ENCODE measurements around the gene MAPK14.

The MAPK14 gene

DNA sequence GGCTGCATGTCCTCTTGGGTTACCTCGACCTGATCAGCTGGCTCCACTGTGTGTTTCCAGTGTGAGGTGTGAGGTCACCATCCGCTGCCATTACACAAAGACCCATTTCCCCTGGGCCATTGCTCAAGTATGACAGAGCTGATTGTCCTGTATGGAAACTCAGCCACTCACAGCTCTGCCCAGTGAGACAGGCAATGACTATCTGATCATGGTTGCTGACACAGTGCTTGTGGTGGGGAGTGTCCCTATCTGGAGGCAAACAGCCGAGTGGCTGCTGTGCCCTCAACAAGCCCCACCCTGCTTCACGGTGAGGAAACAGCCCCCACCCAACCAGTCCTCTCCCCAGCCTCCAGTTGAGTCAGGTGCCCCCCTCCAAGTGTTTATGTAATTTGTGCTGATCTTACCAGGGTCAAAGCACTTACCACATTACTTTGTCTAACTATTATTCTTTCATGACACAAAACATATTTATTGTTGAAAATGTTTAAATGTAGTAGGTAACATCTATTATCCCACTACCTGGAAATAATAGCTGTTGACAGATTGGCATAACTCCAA, 91.0 kb downstream of the MAPK14 start:
- Histone ChIP-seq H3K9me3 (ENCODE audit: control insufficient read depth, insufficient read depth, low read length) (no peaks in the 10 kb centered on the region), H3K4me3 (ENCODE audit: low read length) (no peak overlapping the region), H3K4me2 (ENCODE audit: low read length) (0 out of 2 replicates have a peak overlapping the region, but pooled peaks have one; percentile 9), H3K27ac (ENCODE audit: low read depth, low read length) (no peak overlapping the region), H3F3A (ENCODE audit: control insufficient read depth, insufficient read depth) (peaks cover 27% of the 10 kb centered on the region), H3K79me2 (ENCODE audit: control insufficient read depth, low read length) (no peaks in the 10 kb centered on the region), H3K27me3 (ENCODE audit: control insufficient read depth, low read length) (no peaks in the 10 kb centered on the region), H3K9me2 (replicated peaks; ENCODE audit: control insufficient read depth, low read length) (no peaks in the 10 kb centered on the region), H3K36me3 (ENCODE audit: control insufficient read depth, low read length) (no peaks in the 10 kb centered on the region), H3K4me1 (ENCODE audit: control insufficient read depth, low read length) (peaks cover 100% of the 10 kb centered on the region), H4K20me1 (ENCODE audit: control insufficient read depth, insufficient read depth, low read depth, low read length) (no peaks in the 10 kb centered on the region)
- TF ChIP-seq EZH2phosphoT487 (IDR thresholded peaks at IDR 0.05; ENCODE audit: borderline replicate concordance, low read length) = no peak
- TF ChIP-seq, protein P1, sequence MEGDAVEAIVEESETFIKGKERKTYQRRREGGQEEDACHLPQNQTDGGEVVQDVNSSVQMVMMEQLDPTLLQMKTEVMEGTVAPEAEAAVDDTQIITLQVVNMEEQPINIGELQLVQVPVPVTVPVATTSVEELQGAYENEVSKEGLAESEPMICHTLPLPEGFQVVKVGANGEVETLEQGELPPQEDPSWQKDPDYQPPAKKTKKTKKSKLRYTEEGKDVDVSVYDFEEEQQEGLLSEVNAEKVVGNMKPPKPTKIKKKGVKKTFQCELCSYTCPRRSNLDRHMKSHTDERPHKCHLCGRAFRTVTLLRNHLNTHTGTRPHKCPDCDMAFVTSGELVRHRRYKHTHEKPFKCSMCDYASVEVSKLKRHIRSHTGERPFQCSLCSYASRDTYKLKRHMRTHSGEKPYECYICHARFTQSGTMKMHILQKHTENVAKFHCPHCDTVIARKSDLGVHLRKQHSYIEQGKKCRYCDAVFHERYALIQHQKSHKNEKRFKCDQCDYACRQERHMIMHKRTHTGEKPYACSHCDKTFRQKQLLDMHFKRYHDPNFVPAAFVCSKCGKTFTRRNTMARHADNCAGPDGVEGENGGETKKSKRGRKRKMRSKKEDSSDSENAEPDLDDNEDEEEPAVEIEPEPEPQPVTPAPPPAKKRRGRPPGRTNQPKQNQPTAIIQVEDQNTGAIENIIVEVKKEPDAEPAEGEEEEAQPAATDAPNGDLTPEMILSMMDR (IDR thresholded peaks at IDR 0.05; ENCODE audit: low read depth, low read length, poor library complexity, severe bottlenecking) = no peak

DNA sequence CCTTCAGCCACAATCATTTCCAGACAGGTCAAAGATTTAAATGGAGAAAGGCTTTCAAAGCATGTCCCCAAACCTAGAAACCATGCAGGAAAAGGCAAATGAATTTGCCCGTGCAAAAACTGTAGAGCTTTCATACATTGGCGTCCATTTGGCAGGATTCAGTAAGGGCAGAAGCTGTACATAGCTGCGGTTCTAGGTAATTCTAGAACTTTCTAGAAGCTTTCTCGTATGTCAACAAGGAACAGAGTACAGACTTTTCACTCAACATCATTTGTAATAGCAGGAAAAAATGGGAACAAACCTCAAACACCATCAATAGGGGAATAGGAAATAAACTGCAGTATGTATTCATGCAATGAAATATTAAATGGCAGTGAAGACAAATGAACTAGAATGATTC, 91.6 kb downstream of the MAPK14 start:
- H3K9me2 ChIP-seq (replicated peaks; ENCODE audit: control insufficient read depth, low read length) = no peaks in the 10 kb centered on the region
- no peaks in the 10 kb centered on the region for H4K20me1 ChIP-seq (ENCODE audit: control insufficient read depth, insufficient read depth, low read depth, low read length)
- H3F3A ChIP-seq (ENCODE audit: control insufficient read depth, insufficient read depth) = peaks cover 27% of the 10 kb centered on the region
- no peak for TF ChIP-seq EZH2phosphoT487 (IDR thresholded peaks at IDR 0.05; ENCODE audit: borderline replicate concordance, low read length)
- TF ChIP-seq, protein P1 (IDR thresholded peaks at IDR 0.05; ENCODE audit: low read depth, low read length, poor library complexity, severe bottlenecking) = no peak
- peak overlapping the region; percentile 89; the same call in 1 of the 2 replicates for H3K27ac ChIP-seq (ENCODE audit: low read depth, low read length)
- no peaks in the 10 kb centered on the region for H3K27me3 ChIP-seq (ENCODE audit: control insufficient read depth, low read length)
- H3K36me3 ChIP-seq (ENCODE audit: control insufficient read depth, low read length) = no peaks in the 10 kb centered on the region
- no peaks in the 10 kb centered on the region for H3K9me3 ChIP-seq (ENCODE audit: control insufficient read depth, insufficient read depth, low read length)
- peaks cover 98% of the 10 kb centered on the region for H3K4me1 ChIP-seq (ENCODE audit: control insufficient read depth, low read length)
- no peak overlapping the region for H3K4me3 ChIP-seq (ENCODE audit: low read length)
- H3K4me2 ChIP-seq (ENCODE audit: low read length) = no peak overlapping the region
- H3K79me2 ChIP-seq (ENCODE audit: control insufficient read depth, low read length) = no peaks in the 10 kb centered on the region

DNA sequence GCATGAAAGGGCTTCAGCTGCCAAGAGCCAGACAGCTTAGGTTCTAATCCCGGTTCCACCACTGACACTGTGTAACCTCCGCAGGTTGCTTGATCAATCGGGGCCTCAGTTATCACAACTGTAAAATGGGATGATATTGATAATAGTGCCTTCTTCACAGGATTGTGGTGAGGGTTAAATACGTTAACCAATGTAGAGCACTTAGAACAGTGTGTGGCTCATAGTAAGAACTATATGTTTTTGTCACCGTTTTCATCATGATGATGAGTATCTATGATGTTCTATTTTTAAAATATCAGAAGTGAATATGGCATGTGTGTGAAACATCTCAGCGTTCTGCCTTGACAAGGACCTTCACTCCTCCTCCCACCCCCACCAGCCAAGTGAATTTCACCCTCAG, 92.4 kb downstream of the MAPK14 start:
- H3K4me3 ChIP-seq (ENCODE audit: low read length) = peak overlapping the region; percentile 77
- peaks cover 92% of the 10 kb centered on the region for H3K4me1 ChIP-seq (ENCODE audit: control insufficient read depth, low read length)
- H3K9me3 ChIP-seq (ENCODE audit: control insufficient read depth, insufficient read depth, low read length) = no peaks in the 10 kb centered on the region
- TF ChIP-seq, protein P1 (IDR thresholded peaks at IDR 0.05; ENCODE audit: low read depth, low read length, poor library complexity, severe bottlenecking) = no peak
- no peak for TF ChIP-seq EZH2phosphoT487 (IDR thresholded peaks at IDR 0.05; ENCODE audit: borderline replicate concordance, low read length)
- H3K27ac ChIP-seq (ENCODE audit: low read depth, low read length) = peak overlapping the region; percentile 89
- no peaks in the 10 kb centered on the region for H3K27me3 ChIP-seq (ENCODE audit: control insufficient read depth, low read length)
- H3K4me2 ChIP-seq (ENCODE audit: low read length) = peak overlapping the region; percentile 97
- no peaks in the 10 kb centered on the region for H3K79me2 ChIP-seq (ENCODE audit: control insufficient read depth, low read length)
- no peaks in the 10 kb centered on the region for H3K36me3 ChIP-seq (ENCODE audit: control insufficient read depth, low read length)
- H3K9me2 ChIP-seq (replicated peaks; ENCODE audit: control insufficient read depth, low read length) = no peaks in the 10 kb centered on the region
- H3F3A ChIP-seq (ENCODE audit: control insufficient read depth, insufficient read depth) = peaks cover 25% of the 10 kb centered on the region
- H4K20me1 ChIP-seq (ENCODE audit: control insufficient read depth, insufficient read depth, low read depth, low read length) = no peaks in the 10 kb centered on the region
